Stomach (tissue), 9 donors: ENCODE data around the gene DNAJC1. TPM values are rescaled to one million over a fixed set of nuclear protein-coding genes. Genes with fewer than 3 reads are reported as not detected.

Experiments
- DNase-seq, 2 donors: peaks; one replicate each; pipeline versions ENCODE4 v3.0.0 to v3.0.0-alpha.2; 2013 to 2019
- H3K27ac ChIP-seq, 5 donors: fragments of 200-600 bp in 4 of 5; sonication (generic) in 4 of 5; one replicate each; pipeline ENCODE4 v1.5.1; 2013 to 2019; ENCODE audit warnings: mild to moderate bottlenecking in 1 of 5, moderate library complexity in 1 of 5
- H3K27me3 ChIP-seq, 3 donors: fragments of 200-600 bp; sonication (generic); one replicate each; pipeline ENCODE4 v1.5.1; 2017 to 2019; ENCODE audit warnings: mixed run types in 1 of 3
- H3K36me3 ChIP-seq, 4 donors: fragments of 200-600 bp; sonication (generic); 1 replicate in 3 of 4; 2 replicates in 1 of 4; pipeline ENCODE4 v1.5.1; 2016 to 2019
- H3K4me1 ChIP-seq, 4 donors: fragments of 200-600 bp; sonication (generic); one replicate each; pipeline ENCODE4 v1.5.1; 2016 to 2019
- H3K4me3 ChIP-seq, 4 donors: fragments of 200-600 bp; sonication (generic) in 3 of 4; one replicate each; pipeline ENCODE4 v1.5.1; 2016 to 2019; ENCODE audit warnings: mild to moderate bottlenecking in 1 of 4
- H3K9me3 ChIP-seq, 4 donors: fragments of 200-600 bp; sonication (generic); one replicate each; pipeline ENCODE4 v1.5.1; 2016 to 2019
- CTCF ChIP-seq, 7 experiments: fragments of 450-650 bp in 4 of 7; fragments of 200-600 bp in 3 of 7; sonication (generic) in 3 of 7; IDR thresholded peaks; one replicate each; pipeline ENCODE4 v1.5.1; 2016 to 2019; ENCODE audit warnings: antibody characterized with exemption in 7 of 7, control low read depth in 2 of 7, mild to moderate bottlenecking in 1 of 7
- EP300 ChIP-seq: sonication (generic); formaldehyde crosslinking; IDR thresholded peaks from one replicate; pipeline ENCODE4 v1.6.1; 2017; ENCODE audit warnings: antibody characterized with exemption
- POLR2A ChIP-seq, 4 donors: fragments of 450-650 bp; IDR thresholded peaks; one replicate each; pipeline ENCODE4 v1.6.1; 2016; ENCODE audit warnings: antibody characterized with exemption in 4 of 4, control low read depth in 2 of 4, mild to moderate bottlenecking in 1 of 4, moderate library complexity in 1 of 4
- POLR2AphosphoS5 ChIP-seq, 3 donors: sonication (generic); formaldehyde crosslinking; IDR thresholded peaks; one replicate each; pipeline ENCODE4 v1.6.1; 2016; ENCODE audit warnings: antibody characterized with exemption in 3 of 3
- WGBS, 5 donors: extraction: QIAGEN DNeasy Blood & Tissue Kit in 3 of 5; methylation state at CpG; one replicate each; pipeline versions ENCODE4 v1.1.5 to v1.1.7; 2013 to 2018; 5-methylcytosine and 5-hydroxymethylcytosine counted together
- intact Hi-C: fragments of 100-400 bp; cut with DNase I; formaldehyde crosslinking; loops from one replicate; pipeline ENCODE4 v1.15.1; 2023; ENCODE audit warnings: low total_unique reads
- polyA plus RNA-seq, 3 donors: library from polyadenylated mRNA; stranded (reverse); fragments of 200-250 nt; gene quantifications; one replicate each; pipeline ENCODE4 v1.2.3, GENCODE V29; 2013
- total RNA-seq, 5 donors: library from RNA; depleted of rRNA; stranded (reverse); fragments of >200 nt; gene quantifications; one replicate each; pipeline versions ENCODE4 v1.1.0 to v1.2.3, GENCODE V29; 2014 to 2016
- donor health status: healthy with polysubstance abuse.
- donor health status: Bipolar disorder and iron deficiency.
- donor health status: healthy.

DNAJC1 gene
- total and polyA plus RNA-seq, 8 donors: 16.3 to 344 (median 29.9) TPM

GRCh38 chr10:22030421-22030820, 26.9 kb upstream of the DNAJC1 start:
- H3K27me3 ChIP-seq: no peaks in the 10 kb centered on the region
- no peaks in the 10 kb centered on the region for H3K36me3 ChIP-seq
- no peak overlapping the region for H3K27ac ChIP-seq
- no peak for DNase-seq
- 63 to 82% (median 69%) methylated on average over 2 of the region's 2 CpGs for WGBS, 5 donors
- H3K4me3 ChIP-seq: no peak overlapping the region
- TF ChIP-seq CTCF (IDR thresholded peaks at IDR 0.05) (no peak), POLR2A (IDR thresholded peaks at IDR 0.05) (no peak), EP300 (no peak), POLR2AphosphoS5 (IDR thresholded peaks at IDR 0.05) (no peak)
- intact Hi-C loops: no loop called here
- peaks cover 0 to 11% (median 2%) of the 10 kb centered on the region in 4 donors for H3K9me3 ChIP-seq
- peaks cover 0 to 7% (median 0%) of the 10 kb centered on the region in 4 donors for H3K4me1 ChIP-seq

GRCh38 chr10:22029445-22030236, 26.1 kb upstream of the DNAJC1 start:
- DNase-seq: peak in 1 of 2 donors; percentile 15
- intact Hi-C loops: no loop called here
- TF ChIP-seq POLR2AphosphoS5 (IDR thresholded peaks at IDR 0.05) (peak in 1 of 3 donors; percentile 6), EP300 (no peak), CTCF (IDR thresholded peaks at IDR 0.05) (no peak), POLR2A (IDR thresholded peaks at IDR 0.05) (no peak)
- H3K36me3 ChIP-seq: no peaks in the 10 kb centered on the region
- no peaks in the 10 kb centered on the region for H3K27me3 ChIP-seq
- no peak overlapping the region for H3K4me3 ChIP-seq
- H3K27ac ChIP-seq: no peak overlapping the region
- H3K4me1 ChIP-seq: peaks cover 0 to 7% (median 0%) of the 10 kb centered on the region in 4 donors
- WGBS, 5 donors: 26 to 55% (median 40%) methylated on average over 12 of the region's 12 CpGs
- H3K9me3 ChIP-seq: peaks cover 0 to 8% (median 0%) of the 10 kb centered on the region in 4 donors

- H3K36me3 ChIP-seq: no peaks in the 10 kb centered on the region
- peaks cover 0 to 12% (median 2%) of the 10 kb centered on the region in 4 donors for H3K4me1 ChIP-seq
- intact Hi-C loops: no loop called here
- WGBS, 5 donors: 79 to 90% (median 87%) methylated on average over 7 of the region's 7 CpGs
- no peaks in the 10 kb centered on the region for H3K27me3 ChIP-seq
- no peak for DNase-seq
- H3K4me3 ChIP-seq: no peak overlapping the region
- peaks cover 0 to 8% (median 0%) of the 10 kb centered on the region in 4 donors for H3K9me3 ChIP-seq
- TF ChIP-seq POLR2AphosphoS5 (IDR thresholded peaks at IDR 0.05) (no peak), CTCF (IDR thresholded peaks at IDR 0.05) (no peak), POLR2A (IDR thresholded peaks at IDR 0.05) (no peak), EP300 (no peak)
- H3K27ac ChIP-seq: no peak overlapping the region
These were observed 24.1 kb upstream of the DNAJC1 start for GRCh38 chr10:22027364-22028238.

GRCh38 chr10:22026287-22026686, 22.8 kb upstream of the DNAJC1 start:
- Histone ChIP-seq H3K36me3 (no peaks in the 10 kb centered on the region), H3K9me3 (no peaks in the 10 kb centered on the region), H3K27ac (no peak overlapping the region), H3K27me3 (no peaks in the 10 kb centered on the region), H3K4me3 (no peak overlapping the region), H3K4me1 (peaks cover 0 to 18% (median 7%) of the 10 kb centered on the region in 4 donors)
- TF ChIP-seq EP300 (no peak), POLR2A (IDR thresholded peaks at IDR 0.05) (no peak), CTCF (IDR thresholded peaks at IDR 0.05) (no peak), POLR2AphosphoS5 (IDR thresholded peaks at IDR 0.05) (no peak)
- no peak for DNase-seq
- 88 to 100% (median 94%) methylated on average over 1 of the region's 1 CpG for WGBS, 5 donors
- intact Hi-C loops: no loop called here
